HUDEP-2 (cell line): ENCODE results near the gene GZF1.
"Not testable (repeated sequence)": the region's sequence is repeated elsewhere in the genome, so short reads cannot be mapped to it uniquely, and the experiment has no call there.

ENCODE experiments used
- DNase-seq, 76 experiments: peaks; one replicate each; lab custom pipeline; 2025; ENCODE audit not compliant: unreplicated experiment in 76 of 76; lab: John Stamatoyannopoulos, UW

The GZF1 gene

DNA sequence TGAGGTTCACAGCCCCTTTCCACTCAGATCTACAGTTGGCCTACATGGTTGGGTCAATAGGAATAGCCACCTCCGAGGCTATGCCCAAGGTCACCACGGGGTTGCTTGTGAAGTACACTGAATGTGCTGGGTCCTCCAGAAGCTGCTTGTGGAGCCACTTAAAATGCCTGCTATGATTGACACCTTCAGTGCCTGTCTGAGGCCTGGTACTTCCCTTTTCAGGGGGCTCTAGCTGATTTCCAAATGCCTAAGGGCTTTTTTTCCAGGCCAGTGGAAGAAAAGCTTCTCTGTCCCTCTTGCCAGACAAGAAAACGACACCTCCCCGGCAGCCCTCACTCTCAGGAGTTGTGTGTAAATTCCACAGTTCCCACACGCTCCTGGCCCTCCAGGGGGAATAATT, 17.6 kb upstream of the GZF1 start:
- no peak for DNase-seq

DNA sequence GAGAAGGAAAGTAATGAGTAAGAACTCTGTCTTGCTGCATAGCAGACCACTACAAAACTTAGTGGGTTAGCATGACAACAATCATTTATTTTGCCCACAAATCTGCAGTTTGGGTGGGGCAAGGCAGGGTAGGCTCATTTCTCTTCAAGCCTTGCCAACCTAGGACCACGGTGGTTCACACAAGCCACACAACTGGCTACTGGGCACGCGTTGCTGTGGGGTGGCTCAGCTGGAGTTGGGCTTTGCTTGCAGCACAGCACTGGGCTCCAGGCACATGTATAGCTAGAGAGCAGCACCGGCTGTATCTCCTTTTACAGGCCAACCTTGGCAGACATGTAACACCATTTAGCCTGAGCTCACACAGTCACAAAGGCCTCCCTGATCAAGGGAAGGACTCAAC, 16.0 kb upstream of the GZF1 start:
- DNase-seq, result no peak

GRCh38 chr20:23347791-23348190, 14.2 kb upstream of the GZF1 start:
- no peak for DNase-seq

GRCh38 chr20:23348510-23348909, 13.5 kb upstream of the GZF1 start:
- DNase-seq, result not testable (repeated sequence)

DNA sequence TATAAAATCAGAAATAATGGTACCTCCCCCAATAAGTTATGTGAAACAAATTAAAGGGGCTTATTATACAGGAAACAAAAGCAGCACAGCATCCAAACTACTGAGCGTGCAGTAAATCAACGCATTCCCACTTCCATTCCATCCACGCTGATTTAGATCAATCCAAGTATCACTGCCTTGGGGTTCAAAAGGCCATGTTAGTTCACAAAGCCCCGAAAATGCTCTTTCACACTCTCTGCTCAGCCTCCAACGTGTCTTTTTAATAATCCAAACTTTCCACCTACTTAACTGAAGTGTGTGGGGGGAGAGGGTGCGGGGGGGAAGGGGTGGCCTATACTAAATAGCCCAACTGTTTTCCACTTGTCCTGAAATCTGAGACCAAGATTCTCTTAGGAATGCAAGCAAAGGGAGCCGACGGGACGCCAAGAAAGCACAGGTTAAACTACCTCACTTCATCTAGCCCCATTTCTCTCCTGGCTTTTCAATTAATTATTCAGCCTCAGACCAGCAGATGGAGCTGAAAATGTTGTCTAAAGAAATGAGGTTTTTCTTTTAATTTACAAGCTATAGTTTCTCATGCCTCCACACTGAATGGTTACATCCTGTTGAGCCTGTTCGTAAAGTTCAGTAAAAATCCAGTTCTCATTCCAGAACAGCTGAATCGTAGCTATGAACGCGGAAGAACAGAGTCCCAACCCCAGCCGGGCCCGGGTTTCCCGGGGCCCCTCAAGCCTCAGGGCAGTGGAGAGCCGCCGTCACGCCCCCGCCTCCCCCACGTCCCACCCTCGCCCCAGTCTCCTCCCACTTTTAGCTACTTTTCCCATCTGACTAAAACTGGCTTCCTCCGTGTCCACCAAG, 12.4 kb upstream of the GZF1 start:
- DNase-seq, result peak in 51 of 76 experiments; percentile 32 to 81 (median 65)

DNA sequence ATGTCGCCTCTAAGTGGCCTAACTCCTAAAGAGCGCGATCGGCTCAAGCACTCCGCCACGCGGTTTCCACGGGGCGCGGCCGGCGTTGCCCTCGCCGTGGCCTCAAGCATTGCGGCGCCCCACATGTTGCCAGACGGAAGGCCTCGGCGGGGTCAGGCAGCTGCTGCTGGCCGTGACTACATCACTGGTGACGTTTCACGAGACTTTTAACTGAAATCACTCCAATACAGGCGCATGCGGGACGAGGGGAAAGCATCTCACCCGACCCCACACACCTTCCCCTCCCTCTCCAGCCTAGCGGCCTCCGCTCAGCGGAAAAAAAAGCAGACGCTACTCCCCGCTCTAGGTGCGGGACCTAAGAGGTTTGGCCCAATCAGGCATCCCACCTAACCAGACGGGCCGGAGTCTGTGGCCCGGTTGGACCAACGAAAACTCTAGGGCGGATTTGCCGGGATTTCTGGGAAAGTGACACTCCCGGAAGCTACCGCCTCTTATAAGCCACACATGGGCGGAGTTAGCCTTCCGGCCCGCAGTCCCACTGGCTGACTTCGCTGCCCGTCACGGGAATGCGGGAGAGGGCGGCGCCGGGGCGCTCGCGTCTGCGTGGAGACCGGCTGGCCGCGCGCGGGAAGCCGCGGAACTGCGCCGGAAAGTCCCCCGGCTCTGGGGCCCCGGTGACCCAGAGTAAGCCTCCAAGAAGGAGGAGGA, 11.6 kb upstream of the GZF1 start, which contains the start of gene NXT1:
Gene NXT1, plus strand, starts transcription at position 596 of the 708 bp plus-strand sequence. CDS start 3,251 bp downstream, outside the sequence.
- peak in 75 of 76 experiments; percentile 63 to 98 (median 93) for DNase-seq

- DNase-seq, result peak in 28 of 76 experiments; percentile 10 to 54 (median 30)
Measured at GRCh38 chr20:23350904-23351838, 10.8 kb upstream of the GZF1 start.

GRCh38 chr20:23356203-23356602, 5.8 kb upstream of the GZF1 start:
- DNase-seq, result no peak

DNA sequence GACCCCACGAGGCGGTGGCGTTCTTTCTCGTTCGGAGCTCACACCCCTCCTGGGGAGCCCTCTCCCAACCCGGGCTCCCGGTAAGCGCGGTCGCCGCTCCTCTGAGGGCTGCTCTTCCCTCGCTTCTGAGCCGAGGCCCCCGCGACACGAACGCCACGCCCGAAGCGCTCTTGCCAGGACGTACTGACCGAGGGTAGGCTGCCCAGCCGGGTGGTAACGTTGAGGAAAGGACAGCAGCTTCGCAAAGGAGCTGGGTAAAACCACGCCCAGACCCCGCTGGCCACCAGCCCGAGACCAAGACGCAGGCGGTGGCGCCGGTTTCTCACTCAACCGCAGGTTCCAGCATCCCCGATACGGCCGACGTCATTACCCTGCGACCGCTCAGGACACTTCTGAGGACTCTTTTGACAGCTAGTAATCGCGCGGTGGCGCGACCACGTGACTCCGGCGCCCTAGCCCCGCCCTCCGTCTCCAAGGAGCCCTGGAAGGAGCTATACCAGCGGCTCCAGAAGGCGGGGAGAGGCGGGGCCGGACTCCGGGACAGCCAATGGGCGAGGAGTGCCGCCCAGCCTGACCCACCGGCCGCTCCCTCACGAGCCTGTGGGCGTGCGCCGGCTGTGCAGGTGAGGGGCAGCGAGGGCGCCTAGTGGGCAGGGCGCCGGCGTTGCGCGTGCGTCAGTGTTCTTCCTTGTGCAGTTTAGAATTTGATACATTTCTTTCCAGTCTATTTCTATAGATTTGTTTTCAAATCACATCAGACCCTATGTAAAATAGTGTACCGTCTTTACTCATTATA, 4.0 kb upstream of the GZF1 start:
- peak in 75 of 76 experiments; percentile 72 to 100 (median 99) for DNase-seq

- DNase-seq, result no peak
Measured at GRCh38 chr20:23358563-23358906, 3.4 kb upstream of the GZF1 start.

DNA sequence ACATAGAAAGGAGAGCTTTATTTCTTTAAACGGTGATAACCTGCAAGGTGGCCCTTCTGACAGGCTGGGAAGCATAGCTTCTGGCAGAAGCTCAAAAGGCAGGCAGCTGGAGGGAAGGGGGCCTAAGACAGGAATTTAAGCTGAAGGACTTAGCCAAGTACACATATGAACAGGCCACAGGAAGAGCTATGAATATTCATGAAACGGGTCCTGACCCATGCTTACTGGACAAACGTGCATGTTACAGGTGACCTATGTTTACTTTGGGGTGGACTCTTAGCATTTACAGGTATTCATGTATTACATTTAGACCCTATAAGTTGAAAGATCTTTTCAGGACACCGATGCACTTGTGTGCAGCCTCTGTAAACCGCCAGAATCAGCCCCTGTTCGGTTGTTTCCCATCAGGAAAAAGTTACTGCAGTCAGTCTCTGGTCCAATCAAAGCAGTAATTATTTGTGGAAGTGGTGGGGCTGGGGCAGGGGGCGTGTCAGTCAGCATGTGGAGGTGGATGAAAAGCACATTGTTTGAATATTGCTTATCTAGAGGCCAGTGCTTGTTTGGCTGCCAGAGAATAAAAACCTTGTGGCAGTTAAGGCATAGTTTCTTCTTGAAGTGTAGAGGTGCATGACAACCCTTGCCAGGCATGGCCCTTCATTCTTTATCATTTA, 2.9 kb upstream of the GZF1 start:
- DNase-seq, result peak in 27 of 76 experiments; percentile 5 to 54 (median 21)

DNA sequence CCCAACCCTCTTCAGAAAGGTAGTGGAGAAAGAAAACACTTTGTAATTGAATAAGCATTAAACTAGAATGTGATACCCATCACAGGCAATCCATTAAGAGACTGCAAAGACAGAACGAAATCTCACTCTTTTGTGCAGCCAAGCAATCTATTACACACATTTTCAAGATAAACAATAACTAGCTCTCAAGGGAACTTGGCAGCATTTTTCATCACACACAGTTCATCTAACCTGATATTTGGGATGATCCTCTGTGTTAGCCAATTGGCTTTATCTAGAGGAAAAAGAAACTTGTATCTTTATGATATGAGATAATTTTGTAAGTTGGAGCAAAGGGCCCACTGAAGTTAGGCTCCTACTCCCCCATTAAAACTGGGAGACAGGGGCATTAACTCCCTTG, 1.5 kb upstream of the GZF1 start:
- peak in 5 of 76 experiments; percentile 10 to 45 (median 21) for DNase-seq

DNA sequence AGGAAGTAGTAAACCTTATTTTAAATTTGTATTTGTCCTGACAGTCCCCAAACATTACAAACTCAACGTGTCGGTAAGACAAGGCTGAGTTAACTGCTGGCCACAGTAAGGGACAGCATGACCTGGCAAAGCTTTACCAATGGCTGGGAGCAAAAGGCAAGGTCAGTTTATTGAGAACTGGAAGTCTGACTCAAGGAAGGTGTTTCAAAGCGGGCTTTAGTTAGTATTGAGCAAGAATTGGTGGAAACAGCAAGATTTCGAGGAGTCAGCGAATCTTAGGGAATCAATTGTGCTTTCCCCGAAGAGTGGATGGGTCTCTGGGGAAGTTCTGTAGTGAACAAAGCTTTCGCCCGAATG, 885 bp upstream of the GZF1 start:
- peak in 12 of 76 experiments; percentile 9 to 43 (median 32) for DNase-seq

GRCh38 chr20:23362392-23363256, 642 bp downstream of the GZF1 start:
- DNase-seq, result peak in 11 of 76 experiments; percentile 10 to 35 (median 18)

DNA sequence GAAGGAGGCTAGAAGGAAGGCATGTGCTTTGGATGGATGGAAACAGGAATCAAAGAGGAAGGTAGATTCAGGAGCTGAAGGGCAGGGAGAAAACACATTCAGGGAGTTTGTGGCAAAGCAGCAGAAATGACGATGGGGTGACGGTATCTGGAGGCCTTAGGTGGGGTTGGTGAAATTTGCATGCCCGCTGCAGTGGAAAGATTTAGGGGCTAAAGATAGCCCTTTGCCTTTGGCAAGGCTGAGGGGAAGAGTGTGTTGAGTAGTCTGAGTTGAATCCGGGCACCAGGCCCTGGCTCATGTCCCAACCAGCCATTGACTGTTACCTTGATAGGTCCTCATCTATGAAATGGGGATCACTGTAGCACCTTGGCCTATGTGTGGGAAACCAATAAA, 1.3 kb downstream of the GZF1 start:
- peak in 2 of 76 experiments; percentile 5 to 6 for DNase-seq

GRCh38 chr20:23365390-23366165, 3.6 kb downstream of the GZF1 start:
- no peak for DNase-seq

DNA sequence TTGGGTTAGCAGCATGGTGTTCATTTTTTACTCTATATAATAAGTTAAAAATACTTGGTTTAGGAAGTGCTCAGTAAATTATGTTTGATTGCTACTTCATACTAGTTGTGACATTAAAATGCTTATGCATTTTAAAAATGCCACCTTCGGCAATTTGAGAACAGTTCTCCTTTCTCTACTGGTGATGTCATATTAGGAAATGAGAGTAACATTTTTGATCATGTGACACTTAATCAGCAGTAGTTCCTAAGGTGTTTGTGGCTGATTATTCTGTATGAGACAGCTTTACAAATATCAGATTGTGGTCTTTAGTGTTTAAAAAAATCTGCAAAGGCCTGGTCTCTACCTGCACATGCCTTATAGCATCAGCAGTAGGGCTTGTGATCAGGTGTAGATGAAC, 4.4 kb downstream of the GZF1 start:
- DNase-seq, result peak in 8 of 76 experiments; percentile 4 to 27 (median 10)

DNA sequence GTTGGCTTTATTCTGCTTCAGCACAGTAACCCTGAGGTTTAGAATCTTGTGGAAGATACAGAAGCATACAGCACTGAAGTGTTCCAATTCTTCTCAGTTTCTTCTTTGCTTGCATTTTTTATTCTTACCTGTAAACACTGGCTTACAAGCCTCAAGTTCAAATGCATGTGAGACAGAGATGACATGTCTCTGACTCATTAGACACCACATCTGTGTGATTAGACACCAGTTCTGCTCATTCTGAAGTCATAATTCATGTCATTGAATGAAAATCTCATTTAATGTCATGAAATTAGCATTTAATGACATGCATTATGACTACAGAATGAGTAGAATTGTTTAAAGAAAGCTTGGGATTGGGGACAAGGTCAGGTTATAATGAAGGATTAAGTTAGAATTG, 5.8 kb downstream of the GZF1 start:
- DNase-seq, result no peak
